Measurements from ENCODE around the gene PFDN6.

PFDN6 gene

GRCh38 chr6:33321227-33321626, 31.8 kb downstream of the PFDN6 start:
- Histone ChIP-seq H3K4me3 (ENCODE audit: low read depth, low read length) (no peak overlapping the region), H3K9me3 (no peaks in the 10 kb centered on the region), H3K4me1 (no peaks in the 10 kb centered on the region), H3K36me3 (peaks cover 30% of the 10 kb centered on the region), H3K27me3 (no peaks in the 10 kb centered on the region)
- DNase-seq = no peak
- TF ChIP-seq, protein P1, sequence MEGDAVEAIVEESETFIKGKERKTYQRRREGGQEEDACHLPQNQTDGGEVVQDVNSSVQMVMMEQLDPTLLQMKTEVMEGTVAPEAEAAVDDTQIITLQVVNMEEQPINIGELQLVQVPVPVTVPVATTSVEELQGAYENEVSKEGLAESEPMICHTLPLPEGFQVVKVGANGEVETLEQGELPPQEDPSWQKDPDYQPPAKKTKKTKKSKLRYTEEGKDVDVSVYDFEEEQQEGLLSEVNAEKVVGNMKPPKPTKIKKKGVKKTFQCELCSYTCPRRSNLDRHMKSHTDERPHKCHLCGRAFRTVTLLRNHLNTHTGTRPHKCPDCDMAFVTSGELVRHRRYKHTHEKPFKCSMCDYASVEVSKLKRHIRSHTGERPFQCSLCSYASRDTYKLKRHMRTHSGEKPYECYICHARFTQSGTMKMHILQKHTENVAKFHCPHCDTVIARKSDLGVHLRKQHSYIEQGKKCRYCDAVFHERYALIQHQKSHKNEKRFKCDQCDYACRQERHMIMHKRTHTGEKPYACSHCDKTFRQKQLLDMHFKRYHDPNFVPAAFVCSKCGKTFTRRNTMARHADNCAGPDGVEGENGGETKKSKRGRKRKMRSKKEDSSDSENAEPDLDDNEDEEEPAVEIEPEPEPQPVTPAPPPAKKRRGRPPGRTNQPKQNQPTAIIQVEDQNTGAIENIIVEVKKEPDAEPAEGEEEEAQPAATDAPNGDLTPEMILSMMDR (IDR thresholded peaks at IDR 0.05; ENCODE audit: low read depth, low read length) = no peak

DNA sequence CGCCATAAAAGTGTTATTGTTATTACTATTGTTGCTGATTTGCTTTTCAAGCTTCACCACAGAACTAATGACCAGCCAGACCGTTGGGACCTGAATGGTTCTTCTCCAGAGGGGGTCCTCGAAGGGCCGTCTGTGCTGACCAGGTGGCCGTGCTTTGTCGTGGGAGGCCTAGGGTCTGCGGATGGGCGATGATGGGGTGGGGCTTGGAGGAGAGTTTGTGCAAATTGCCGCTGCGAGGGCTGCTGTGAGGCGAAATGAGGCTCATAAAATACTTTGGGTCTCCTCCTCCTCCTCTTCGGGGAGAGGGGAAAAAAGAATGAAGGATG, 34.2 kb downstream of the PFDN6 start:
- H3K4me1 ChIP-seq = no peaks in the 10 kb centered on the region
- peak overlapping the region; percentile 86 for H3K4me3 ChIP-seq (ENCODE audit: low read depth, low read length)
- DNase-seq = no peak
- no peaks in the 10 kb centered on the region for H3K27me3 ChIP-seq
- no peaks in the 10 kb centered on the region for H3K9me3 ChIP-seq
- TF ChIP-seq, protein P1 (IDR thresholded peaks at IDR 0.05; ENCODE audit: low read depth, low read length) = no peak
- H3K36me3 ChIP-seq = peaks cover 29% of the 10 kb centered on the region

- TF ChIP-seq, protein P1 (IDR thresholded peaks at IDR 0.05; ENCODE audit: low read depth, low read length) = no peak
- Histone ChIP-seq H3K4me3 (ENCODE audit: low read depth, low read length) (peak overlapping the region; percentile 86), H3K27me3 (no peaks in the 10 kb centered on the region), H3K9me3 (no peaks in the 10 kb centered on the region), H3K4me1 (no peaks in the 10 kb centered on the region), H3K36me3 (peaks cover 24% of the 10 kb centered on the region)
- DNase-seq = no peak
Observed at GRCh38 chr6:33324125-33324524, 34.7 kb downstream of the PFDN6 start.

- no peaks in the 10 kb centered on the region for H3K36me3 ChIP-seq
- H3K4me1 ChIP-seq = no peaks in the 10 kb centered on the region
- no peak for DNase-seq
- TF ChIP-seq, protein P1 (IDR thresholded peaks at IDR 0.05; ENCODE audit: low read depth, low read length) = no peak
- H3K9me3 ChIP-seq = no peaks in the 10 kb centered on the region
- H3K4me3 ChIP-seq (ENCODE audit: low read depth, low read length) = no peak overlapping the region
- H3K27me3 ChIP-seq = no peaks in the 10 kb centered on the region
Observed at GRCh38 chr6:33329058-33329457, 39.7 kb downstream of the PFDN6 start.

DNA sequence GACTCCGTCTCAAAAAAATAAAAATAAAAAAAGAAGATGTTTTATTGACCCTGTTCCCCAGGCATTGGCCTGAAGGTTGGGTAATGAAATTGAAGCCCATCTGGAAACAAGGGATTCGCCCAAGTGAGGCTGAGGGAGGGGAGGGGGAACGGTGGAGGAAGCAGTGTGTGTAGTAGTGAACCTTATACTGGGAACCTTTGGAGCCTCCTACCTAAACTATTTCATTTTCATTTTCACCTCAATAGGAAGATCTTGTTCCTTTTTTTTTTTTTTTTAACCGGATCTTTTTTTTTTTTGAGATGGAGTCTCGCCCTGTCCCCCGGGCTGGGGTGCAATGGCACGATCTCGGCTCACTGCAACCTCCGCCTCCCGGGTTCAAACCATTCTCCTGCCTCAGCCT, 41.3 kb downstream of the PFDN6 start:
- H3K9me3 ChIP-seq = no peaks in the 10 kb centered on the region
- H3K36me3 ChIP-seq = no peaks in the 10 kb centered on the region
- H3K4me1 ChIP-seq = no peaks in the 10 kb centered on the region
- DNase-seq = no peak
- no peak overlapping the region for H3K4me3 ChIP-seq (ENCODE audit: low read depth, low read length)
- H3K27me3 ChIP-seq = no peaks in the 10 kb centered on the region
- TF ChIP-seq, protein P1 (IDR thresholded peaks at IDR 0.05; ENCODE audit: low read depth, low read length) = no peak

DNA sequence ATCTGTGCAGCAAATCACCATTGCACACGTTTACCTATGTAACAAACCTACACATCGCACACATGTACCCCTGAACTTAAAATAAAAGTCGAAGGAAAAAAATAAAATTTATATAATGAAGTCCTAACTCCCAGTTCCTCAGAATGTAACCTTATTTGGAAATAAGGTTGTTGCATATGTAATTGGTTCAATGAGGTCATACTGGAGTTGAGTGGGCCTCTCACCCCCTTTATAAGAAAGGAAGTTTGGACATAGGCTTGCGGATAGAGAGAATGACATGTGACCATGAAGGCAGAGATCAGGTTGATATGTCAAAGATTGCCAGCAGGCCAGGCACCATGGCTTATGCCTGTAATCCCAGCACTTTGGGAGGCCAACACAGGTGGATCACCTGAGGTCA, 44.3 kb downstream of the PFDN6 start:
- Histone ChIP-seq H3K4me1 (no peaks in the 10 kb centered on the region), H3K9me3 (no peaks in the 10 kb centered on the region), H3K4me3 (ENCODE audit: low read depth, low read length) (no peak overlapping the region), H3K27me3 (no peaks in the 10 kb centered on the region), H3K36me3 (no peaks in the 10 kb centered on the region)
- TF ChIP-seq, protein P1 (IDR thresholded peaks at IDR 0.05; ENCODE audit: low read depth, low read length) = no peak
- DNase-seq = no peak
